ENCODE results near the gene CRYBG3. TPM values are rescaled to one million over a fixed set of nuclear protein-coding genes. Genes with fewer than 3 reads are reported as not detected.

Gene CRYBG3
- total RNA-seq, 2 donors from 2014 or later, result 15.7 to 22.2 TPM

DNA sequence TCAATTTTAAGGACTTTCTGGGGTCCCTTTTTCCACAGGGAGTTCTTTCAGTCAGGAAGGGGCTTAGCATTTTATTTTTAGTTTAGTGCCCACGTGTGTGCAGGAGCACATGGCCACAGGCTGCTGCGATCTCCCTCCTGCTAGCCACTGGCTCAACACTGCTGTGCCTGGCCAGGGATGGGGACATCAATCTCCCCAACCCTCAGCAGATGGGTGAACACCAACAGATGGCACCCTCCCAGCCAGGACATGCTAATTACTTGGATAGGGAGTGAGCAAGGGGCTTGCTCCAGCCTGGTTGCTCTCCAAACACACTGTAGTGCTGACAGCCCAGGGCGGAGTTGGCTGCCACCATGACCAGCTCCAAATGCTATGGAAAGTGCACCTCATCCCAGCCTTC is 157.8 kb downstream of the CRYBG3 start:
- Histone ChIP-seq H3K9me3 (no peaks in the 10 kb centered on the region), H3K4me3 (no peak overlapping the region), H3K27me3 (no peaks in the 10 kb centered on the region), H3K36me3 (no peaks in the 10 kb centered on the region), H3K27ac (no peak overlapping the region), H3K9ac (ENCODE audit: low read depth in 2 of 2, low read length in 2 of 2) (no peak overlapping the region), H3K4me1 (no peaks in the 10 kb centered on the region)
- intact Hi-C loops (cut with DNase I), result loop anchor here (10.0 kb wide), 1 partner anchor 155 kb away; the partner anchor contains the start of gene CRYBG3
- no peak for DNase-seq
- TF ChIP-seq, protein P1, sequence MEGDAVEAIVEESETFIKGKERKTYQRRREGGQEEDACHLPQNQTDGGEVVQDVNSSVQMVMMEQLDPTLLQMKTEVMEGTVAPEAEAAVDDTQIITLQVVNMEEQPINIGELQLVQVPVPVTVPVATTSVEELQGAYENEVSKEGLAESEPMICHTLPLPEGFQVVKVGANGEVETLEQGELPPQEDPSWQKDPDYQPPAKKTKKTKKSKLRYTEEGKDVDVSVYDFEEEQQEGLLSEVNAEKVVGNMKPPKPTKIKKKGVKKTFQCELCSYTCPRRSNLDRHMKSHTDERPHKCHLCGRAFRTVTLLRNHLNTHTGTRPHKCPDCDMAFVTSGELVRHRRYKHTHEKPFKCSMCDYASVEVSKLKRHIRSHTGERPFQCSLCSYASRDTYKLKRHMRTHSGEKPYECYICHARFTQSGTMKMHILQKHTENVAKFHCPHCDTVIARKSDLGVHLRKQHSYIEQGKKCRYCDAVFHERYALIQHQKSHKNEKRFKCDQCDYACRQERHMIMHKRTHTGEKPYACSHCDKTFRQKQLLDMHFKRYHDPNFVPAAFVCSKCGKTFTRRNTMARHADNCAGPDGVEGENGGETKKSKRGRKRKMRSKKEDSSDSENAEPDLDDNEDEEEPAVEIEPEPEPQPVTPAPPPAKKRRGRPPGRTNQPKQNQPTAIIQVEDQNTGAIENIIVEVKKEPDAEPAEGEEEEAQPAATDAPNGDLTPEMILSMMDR (IDR thresholded peaks at IDR 0.05), result no peak

DNA sequence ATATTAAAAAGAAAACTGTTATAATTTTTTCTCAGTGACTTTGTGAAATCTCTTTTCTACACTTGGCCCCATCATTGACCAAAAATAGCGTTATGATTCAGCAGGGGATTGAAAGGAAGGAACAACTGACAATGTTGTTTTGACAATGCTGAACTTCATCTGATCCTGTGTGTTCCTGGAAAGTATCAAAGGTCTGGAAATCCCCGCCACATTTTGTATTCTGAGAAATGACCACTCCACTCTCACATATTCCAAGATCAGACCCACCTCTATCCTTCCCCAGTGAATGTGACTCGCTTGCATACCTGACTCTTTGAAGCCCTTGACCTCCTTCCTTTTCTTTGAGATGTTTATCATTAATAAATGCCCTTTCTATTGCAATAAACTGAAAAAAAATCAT is 160.1 kb downstream of the CRYBG3 start:
- H3K9ac ChIP-seq (ENCODE audit: low read depth in 2 of 2, low read length in 2 of 2), result no peak overlapping the region
- H3K27me3 ChIP-seq, result no peaks in the 10 kb centered on the region
- H3K27ac ChIP-seq, result no peak overlapping the region
- H3K36me3 ChIP-seq, result no peaks in the 10 kb centered on the region
- H3K4me1 ChIP-seq, result no peaks in the 10 kb centered on the region
- no peaks in the 10 kb centered on the region for H3K9me3 ChIP-seq
- intact Hi-C loops (cut with DNase I), result no loop called here
- TF ChIP-seq, protein P1 (IDR thresholded peaks at IDR 0.05), result no peak
- DNase-seq, result no peak
- H3K4me3 ChIP-seq, result no peak overlapping the region

DNA sequence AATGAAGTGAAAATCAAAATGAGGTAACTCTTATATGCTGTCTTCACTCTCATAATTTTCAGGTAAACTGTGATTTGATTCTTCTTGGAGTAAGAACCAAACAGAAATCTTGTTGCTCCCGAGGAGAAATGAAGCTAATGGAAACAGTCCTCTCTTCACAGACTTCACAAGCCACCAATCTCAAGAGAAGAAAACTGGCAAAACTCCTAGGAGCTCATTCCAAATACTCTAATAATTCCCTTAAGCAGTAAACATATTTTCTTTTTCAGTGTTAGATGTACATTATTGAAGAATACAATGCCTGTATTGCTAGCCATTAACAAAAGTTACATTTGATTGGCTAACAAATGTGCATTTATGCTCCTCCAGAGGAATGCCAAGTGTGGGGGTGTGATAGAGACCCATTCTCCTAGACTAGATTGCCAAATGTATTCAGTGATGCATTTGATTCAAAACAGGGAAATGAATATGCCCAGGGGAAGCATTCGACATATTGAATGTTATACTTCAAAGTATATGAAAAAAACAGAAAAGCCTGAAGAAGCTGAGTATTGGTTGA is 162.2 kb downstream of the CRYBG3 start:
- TF ChIP-seq, protein P1 (IDR thresholded peaks at IDR 0.05), result no peak
- H3K4me1 ChIP-seq, result no peaks in the 10 kb centered on the region

DNA sequence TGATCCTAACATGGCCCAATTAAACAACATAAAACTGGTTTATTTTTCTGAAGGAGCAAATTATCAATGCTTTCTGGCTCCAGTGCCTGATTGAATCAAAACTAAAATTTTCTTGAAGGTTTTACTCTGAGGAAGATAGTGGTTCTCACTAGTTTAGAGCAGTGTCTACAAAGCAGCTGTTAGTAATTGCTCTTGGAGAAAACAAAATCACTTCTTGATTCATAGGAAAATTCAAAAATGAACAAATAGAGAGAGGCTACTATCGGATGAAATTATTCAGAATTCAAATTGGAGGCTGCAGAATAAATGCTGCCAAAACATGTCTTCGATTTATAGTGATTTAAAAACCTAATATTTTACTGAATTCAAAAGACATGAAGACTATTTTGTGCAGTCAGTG is 165.5 kb downstream of the CRYBG3 start:
- TF ChIP-seq, protein P1 (IDR thresholded peaks at IDR 0.05), result no peak
- H3K9me3 ChIP-seq, result no peaks in the 10 kb centered on the region
- no peaks in the 10 kb centered on the region for H3K27me3 ChIP-seq
- intact Hi-C loops (cut with DNase I), result no loop called here
- DNase-seq, result no peak
- no peaks in the 10 kb centered on the region for H3K36me3 ChIP-seq
- no peak overlapping the region for H3K27ac ChIP-seq
- H3K4me1 ChIP-seq, result no peaks in the 10 kb centered on the region
- no peak overlapping the region for H3K4me3 ChIP-seq
- H3K9ac ChIP-seq (ENCODE audit: low read depth in 2 of 2, low read length in 2 of 2), result no peak overlapping the region

More for the DNA sequence above, 162.2 kb downstream of the CRYBG3 start:
- Histone ChIP-seq H3K9me3 (no peaks in the 10 kb centered on the region), H3K27me3 (no peaks in the 10 kb centered on the region), H3K27ac (no peak overlapping the region), H3K36me3 (no peaks in the 10 kb centered on the region), H3K9ac (ENCODE audit: low read depth in 2 of 2, low read length in 2 of 2) (no peak overlapping the region), H3K4me3 (no peak overlapping the region)
- intact Hi-C loops (cut with DNase I), result no loop called here
- DNase-seq, result no peak

DNA sequence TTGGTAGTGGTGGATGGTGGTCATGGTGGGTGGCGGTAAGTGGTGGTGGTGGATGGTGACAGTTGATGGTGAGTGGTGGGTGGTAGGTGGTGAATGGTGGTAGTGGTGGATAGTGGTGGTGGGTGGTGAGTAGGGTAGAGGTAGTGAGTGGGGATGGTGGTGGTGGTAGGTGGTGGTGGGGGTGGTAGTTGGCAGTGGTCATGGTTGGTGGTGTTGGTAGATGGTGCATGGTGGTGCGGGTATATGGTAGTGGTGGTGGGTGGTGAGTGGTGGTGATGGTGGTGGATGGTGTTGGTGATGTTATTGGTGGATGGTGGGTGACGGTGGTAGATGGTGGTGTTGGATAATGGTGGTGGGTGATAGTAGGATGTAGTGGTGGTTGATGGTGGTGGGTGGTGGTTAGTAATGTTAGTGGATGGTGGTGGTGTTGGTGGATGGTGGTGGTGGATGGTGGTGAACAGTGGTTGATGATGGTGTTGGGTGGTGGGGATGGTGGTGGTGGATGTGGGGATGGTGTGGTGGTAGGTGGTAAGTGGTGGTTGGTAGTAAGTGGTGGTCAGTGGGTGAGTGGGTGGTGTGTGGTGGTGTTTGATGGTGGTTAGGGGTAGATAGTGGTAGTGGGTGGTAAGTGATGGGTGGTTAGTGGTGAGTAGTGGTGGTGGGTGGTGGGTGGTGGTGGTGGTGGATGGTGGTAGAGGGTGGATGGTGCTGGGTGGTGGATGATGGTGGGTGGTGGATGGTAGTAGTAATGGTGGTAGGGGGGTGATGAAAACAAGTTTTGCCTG is 167.2 kb downstream of the CRYBG3 start:
- TF ChIP-seq, protein P1 (IDR thresholded peaks at IDR 0.05), result no peak
- no peak overlapping the region for H3K27ac ChIP-seq
- intact Hi-C loops (cut with DNase I), result no loop called here
- no peaks in the 10 kb centered on the region for H3K4me1 ChIP-seq
- DNase-seq, result no peak
- H3K36me3 ChIP-seq, result no peaks in the 10 kb centered on the region
- H3K4me3 ChIP-seq, result no peak overlapping the region
- no peaks in the 10 kb centered on the region for H3K27me3 ChIP-seq
- H3K9ac ChIP-seq (ENCODE audit: low read depth in 2 of 2, low read length in 2 of 2), result no peak overlapping the region
- H3K9me3 ChIP-seq, result no peaks in the 10 kb centered on the region

All from colonic mucosa (tissue), 4 donors.